Activated T-cell treated with anti-CD3 and anti-CD28 coated beads, Interleukin-2, amount 50 U/mL, for 72 hours (primary cell): Measurements from ENCODE around the gene CIAO2B. TPM values are rescaled to one million over a fixed set of nuclear protein-coding genes. Genes with fewer than 3 reads are reported as not detected.

Experiments used
- ATAC-seq, 2 donors: fragments of 150-1000 bp; cut with Tn5 transposase; replicated peaks in 1 of 2; 2 replicates each; pipeline ENCODE4 v1.10.0; 2021; ENCODE audit warnings: moderate library complexity in 2 of 2, mild to moderate bottlenecking in 1 of 2
- DNase-seq, 2 donors: peaks; one replicate each; pipeline ENCODE4 v3.0.0; 2021 to 2022; ENCODE audit warnings: mixed read lengths in 1 of 2
- H3K27ac Mint-ChIP-seq: one replicate; pipeline ENCODE4 v1.8.0; 2022; ENCODE audit warnings: mild to moderate bottlenecking, moderate library complexity, mixed read lengths
- H3K27me3 Mint-ChIP-seq: one replicate; pipeline ENCODE4 v1.8.0; 2022; ENCODE audit warnings: low read depth, mixed read lengths
- H3K36me3 Mint-ChIP-seq, 2 donors: one replicate each; pipeline ENCODE4 v1.8.0; 2022; ENCODE audit warnings: mixed read lengths in 2 of 2, mild to moderate bottlenecking in 1 of 2; ENCODE audit not compliant: insufficient read depth in 2 of 2
- H3K4me1 Mint-ChIP-seq: one replicate; pipeline ENCODE4 v1.8.0; 2022; ENCODE audit warnings: low read depth, mixed read lengths
- H3K4me3 Mint-ChIP-seq, 2 donors: one replicate each; pipeline ENCODE4 v1.8.0; 2022; ENCODE audit warnings: mild to moderate bottlenecking in 2 of 2, mixed read lengths in 2 of 2, moderate library complexity in 2 of 2
- H3K9me3 Mint-ChIP-seq, 2 donors: one replicate each; pipeline ENCODE4 v1.8.0; 2022; ENCODE audit warnings: mixed read lengths in 2 of 2
- total RNA-seq, 2 donors: library from RNA; stranded (reverse); gene quantifications; one replicate each; pipeline ENCODE4 v1.2.3, GENCODE V29; 2022

CIAO2B gene
- total RNA-seq, 2 donors from 2014 or later, result 145 to 167 TPM

DNA sequence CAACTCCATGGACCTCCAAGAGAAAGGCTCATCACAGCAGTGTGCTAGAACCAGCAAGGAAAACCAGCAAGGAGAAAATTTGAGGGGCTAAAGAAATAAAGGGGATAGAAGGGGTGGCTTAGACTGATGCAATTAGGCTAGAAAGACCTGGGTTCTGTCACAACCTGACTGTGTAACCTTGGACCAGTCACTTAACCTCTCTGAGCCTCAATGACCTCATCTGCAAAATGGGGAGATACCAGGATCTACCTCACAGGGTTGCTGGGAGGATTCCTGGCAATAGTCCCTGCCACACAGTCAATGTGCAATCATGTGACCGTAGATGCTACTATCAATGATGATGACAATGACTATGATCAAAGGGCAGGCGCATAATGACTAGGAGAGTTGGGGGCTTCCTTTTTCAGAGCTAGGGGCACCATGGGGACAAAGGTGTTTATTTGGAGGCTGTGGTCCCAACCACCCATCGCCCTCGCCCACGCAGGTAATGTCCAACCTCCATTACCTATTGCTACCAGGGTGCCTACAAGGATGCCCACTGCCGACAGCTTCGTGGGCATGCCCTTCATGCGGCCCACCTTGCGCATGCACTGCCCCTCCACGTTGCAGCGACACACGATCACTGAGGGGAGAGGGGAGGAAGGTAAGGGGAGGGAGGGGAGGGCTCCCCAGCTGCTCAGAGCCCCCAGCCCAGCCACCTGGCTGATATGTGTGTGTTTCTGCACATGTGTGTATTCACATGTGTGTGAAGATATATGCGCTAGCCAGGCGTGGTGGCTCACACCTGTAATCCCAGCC, 25.2 kb downstream of the CIAO2B start:
- Mint-ChIP-seq H3K36me3 (no peaks in the 10 kb centered on the region), H3K27ac (no peak overlapping the region), H3K27me3 (no peaks in the 10 kb centered on the region), H3K4me1 (peaks cover 11% of the 10 kb centered on the region), H3K4me3 (no peak overlapping the region), H3K9me3 (no peaks in the 10 kb centered on the region)
- DNase-seq (no peak), ATAC-seq (no peak)

DNA sequence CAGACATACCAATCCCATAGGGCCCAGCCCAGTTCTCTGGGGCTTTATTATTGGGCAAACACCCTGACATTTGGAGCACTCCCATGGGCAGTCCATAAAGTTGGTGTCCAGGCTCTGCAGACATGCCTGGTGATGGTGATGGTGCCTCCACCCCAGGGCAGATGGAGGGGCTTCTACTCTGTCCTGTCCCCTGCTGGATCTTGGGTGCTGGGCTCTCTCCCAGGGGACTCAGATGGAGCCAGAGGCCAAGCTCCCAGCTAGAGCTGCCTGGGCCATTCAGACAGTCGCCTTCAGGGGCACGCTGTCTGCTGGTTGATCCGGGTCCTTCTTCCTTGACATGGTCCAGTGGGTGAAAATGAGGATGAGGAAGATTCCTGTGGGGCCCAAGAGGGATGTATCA, 26.1 kb downstream of the CIAO2B start:
- Mint-ChIP-seq H3K4me1 (peaks cover 11% of the 10 kb centered on the region), H3K27me3 (no peaks in the 10 kb centered on the region), H3K9me3 (no peaks in the 10 kb centered on the region), H3K4me3 (no peak overlapping the region), H3K27ac (no peak overlapping the region), H3K36me3 (no peaks in the 10 kb centered on the region)
- no peak for DNase-seq
- no peak for ATAC-seq

DNA sequence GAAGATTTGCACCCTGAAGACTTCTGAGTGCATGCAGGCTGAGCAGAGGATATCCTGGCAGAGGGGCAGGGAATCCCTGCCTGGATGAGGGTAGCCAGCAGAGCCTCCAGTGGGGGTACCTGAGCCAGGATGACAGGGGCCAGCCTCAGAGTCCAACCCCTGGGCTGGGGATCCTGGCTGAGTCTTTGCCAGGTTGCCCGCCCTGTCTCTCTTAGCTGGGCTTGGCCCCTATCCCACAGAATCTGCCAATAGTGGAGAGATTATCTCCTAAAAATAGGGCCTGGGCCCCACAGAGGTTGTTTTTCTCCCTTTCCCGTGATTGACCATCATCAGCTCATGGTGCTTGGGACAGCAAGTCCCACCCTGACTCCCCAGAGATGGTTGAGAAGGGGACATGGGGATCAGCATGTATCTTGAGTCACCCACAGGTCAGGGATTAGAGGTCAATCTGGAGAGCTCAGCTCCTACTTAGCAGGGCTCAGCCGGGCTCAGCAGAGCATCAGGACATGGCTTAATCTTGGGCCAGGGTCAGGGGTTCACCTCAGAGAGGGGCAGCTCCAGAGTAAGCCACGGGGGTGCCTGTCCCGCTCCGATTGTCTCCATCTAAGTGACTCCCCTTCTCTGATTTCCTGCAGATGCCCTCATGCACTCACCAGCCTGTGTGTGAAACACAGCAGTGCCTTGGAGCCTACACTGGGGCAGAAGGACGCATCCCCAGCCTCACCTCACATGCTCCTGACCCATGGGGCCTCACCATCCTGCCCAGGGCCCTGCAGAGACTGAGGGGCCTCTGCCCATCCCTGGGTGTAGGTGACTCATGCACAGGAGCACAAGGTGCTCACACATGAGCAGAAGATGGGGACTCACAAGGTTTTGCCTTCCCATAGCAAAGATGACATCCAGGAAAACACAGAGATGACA, 27.0 kb downstream of the CIAO2B start:
- peaks cover 11% of the 10 kb centered on the region for H3K4me1 Mint-ChIP-seq
- no peaks in the 10 kb centered on the region for H3K27me3 Mint-ChIP-seq
- no peak overlapping the region for H3K4me3 Mint-ChIP-seq
- H3K9me3 Mint-ChIP-seq, result no peaks in the 10 kb centered on the region
- DNase-seq, result no peak
- no peak overlapping the region for H3K27ac Mint-ChIP-seq
- no peak for ATAC-seq
- no peaks in the 10 kb centered on the region for H3K36me3 Mint-ChIP-seq

GRCh38 chr16:66905633-66906539, 28.3 kb downstream of the CIAO2B start:
- H3K27me3 Mint-ChIP-seq, result no peaks in the 10 kb centered on the region
- ATAC-seq (peak; percentile 46 to 54), DNase-seq (peak; percentile 26 to 40)
- peaks cover 11% of the 10 kb centered on the region for H3K4me1 Mint-ChIP-seq
- H3K36me3 Mint-ChIP-seq, result no peaks in the 10 kb centered on the region
- H3K27ac Mint-ChIP-seq, result no peak overlapping the region
- H3K9me3 Mint-ChIP-seq, result no peaks in the 10 kb centered on the region
- no peak overlapping the region for H3K4me3 Mint-ChIP-seq

DNA sequence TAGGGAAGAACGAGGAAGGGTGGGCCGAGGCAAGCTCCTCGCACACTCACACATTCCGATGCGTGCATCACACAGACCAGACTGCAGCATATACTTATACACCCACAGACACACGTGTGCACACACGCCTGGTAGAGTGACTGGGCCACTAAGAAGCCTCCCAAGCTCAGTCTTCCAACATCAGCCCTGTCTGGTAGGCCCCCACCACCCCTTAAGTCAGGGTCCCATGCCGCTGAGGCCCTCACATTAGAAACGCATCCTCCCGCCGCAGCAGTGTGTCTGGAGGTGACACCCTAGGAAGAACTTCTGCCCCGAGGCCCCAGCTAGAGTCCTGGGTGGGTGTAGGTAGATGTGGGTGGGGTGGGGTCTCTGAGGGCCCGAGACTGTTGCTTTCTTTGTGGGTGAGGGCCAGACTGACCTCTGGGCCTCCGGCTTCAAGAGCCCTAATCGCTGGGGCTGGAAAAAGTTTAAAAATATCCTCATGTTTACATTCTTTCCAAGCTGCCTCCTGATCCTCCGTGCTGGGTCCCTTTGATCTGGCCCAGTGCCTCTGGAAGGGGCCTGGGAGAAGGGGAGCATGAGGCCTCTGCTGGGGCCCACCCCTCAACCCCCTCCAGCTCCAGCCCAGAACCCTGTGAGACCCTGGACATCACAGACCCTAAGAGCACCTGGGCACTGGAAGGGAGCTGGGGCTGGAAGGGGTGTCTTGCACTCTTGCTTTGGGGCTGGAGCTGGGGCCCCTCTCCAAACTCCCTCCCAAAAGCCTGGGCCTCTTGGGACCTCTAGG, 29.2 kb downstream of the CIAO2B start:
- Mint-ChIP-seq H3K27me3 (no peaks in the 10 kb centered on the region), H3K27ac (no peak overlapping the region), H3K9me3 (no peaks in the 10 kb centered on the region), H3K36me3 (no peaks in the 10 kb centered on the region), H3K4me1 (peaks cover 11% of the 10 kb centered on the region), H3K4me3 (no peak overlapping the region)
- ATAC-seq, result no peak
- no peak for DNase-seq

DNA sequence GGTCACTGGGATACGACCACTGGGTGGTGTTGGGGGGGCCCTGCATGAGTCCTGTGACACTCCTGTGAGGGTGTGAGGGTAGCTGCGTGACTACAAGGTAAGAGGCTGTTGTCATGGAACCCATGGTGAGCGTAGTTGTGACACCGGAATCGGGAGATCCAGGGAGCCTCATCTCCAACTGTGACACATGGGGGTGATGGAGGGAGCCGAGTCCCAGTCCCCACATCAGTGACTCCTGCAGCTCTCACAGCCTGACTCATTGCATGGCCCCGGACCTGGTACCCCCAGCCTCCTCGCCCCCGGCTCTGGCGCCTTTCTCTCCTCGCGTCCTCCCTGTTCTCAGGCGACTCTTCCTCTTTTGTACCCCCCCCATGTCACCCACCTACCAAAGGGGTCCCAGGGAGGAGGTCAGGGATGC, 29.8 kb downstream of the CIAO2B start:
- no peaks in the 10 kb centered on the region for H3K27me3 Mint-ChIP-seq
- no peak for DNase-seq
- no peak overlapping the region for H3K27ac Mint-ChIP-seq
- ATAC-seq, result no peak
- no peaks in the 10 kb centered on the region for H3K36me3 Mint-ChIP-seq
- no peak overlapping the region for H3K4me3 Mint-ChIP-seq
- no peaks in the 10 kb centered on the region for H3K9me3 Mint-ChIP-seq
- peaks cover 11% of the 10 kb centered on the region for H3K4me1 Mint-ChIP-seq

DNA sequence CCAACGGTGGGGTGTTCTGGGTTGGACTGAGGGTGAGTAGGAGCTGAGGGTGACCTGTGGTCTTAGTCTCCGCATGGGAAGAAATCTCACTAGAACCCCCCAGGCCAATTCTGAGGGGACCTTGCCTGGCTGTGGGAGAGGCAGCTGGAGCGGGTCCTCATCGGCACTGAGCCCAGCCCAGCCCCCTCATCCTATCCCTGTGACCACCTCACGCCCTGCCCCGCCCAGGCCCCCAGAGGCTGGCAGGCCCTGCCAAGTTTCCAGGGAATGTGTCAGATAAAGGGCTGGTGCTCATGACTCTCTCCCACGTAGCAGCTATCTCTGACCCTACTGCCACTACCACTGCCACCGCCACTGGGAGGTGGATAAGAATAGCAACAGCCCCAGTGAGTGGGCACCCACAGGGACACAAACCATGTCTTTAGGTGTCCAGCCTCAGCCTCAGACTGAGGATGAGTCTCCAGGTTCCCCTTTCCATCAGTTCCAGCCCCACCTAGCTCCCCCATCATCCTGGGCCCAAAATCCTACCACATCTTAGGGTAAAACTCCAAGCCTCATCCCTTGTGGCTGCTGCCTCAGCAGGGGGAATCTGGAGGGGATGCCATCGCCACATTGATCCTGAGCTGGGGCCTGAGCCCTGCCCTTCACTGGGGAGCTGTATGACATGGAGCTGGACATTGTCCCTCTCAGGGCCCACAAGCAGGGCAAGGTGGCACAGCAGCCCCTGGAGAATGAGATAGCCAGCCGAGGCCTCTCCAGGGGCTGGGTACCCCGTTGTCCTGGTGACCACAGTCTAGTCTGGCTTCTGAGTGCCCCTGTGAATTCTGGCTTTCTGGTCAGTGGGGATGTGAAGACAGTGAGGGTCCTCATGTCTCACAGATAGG, 30.4 kb downstream of the CIAO2B start:
- Mint-ChIP-seq H3K27me3 (no peaks in the 10 kb centered on the region), H3K9me3 (no peaks in the 10 kb centered on the region), H3K36me3 (no peaks in the 10 kb centered on the region), H3K27ac (no peak overlapping the region), H3K4me3 (no peak overlapping the region), H3K4me1 (peaks cover 11% of the 10 kb centered on the region)
- ATAC-seq (no peak), DNase-seq (no peak)

DNA sequence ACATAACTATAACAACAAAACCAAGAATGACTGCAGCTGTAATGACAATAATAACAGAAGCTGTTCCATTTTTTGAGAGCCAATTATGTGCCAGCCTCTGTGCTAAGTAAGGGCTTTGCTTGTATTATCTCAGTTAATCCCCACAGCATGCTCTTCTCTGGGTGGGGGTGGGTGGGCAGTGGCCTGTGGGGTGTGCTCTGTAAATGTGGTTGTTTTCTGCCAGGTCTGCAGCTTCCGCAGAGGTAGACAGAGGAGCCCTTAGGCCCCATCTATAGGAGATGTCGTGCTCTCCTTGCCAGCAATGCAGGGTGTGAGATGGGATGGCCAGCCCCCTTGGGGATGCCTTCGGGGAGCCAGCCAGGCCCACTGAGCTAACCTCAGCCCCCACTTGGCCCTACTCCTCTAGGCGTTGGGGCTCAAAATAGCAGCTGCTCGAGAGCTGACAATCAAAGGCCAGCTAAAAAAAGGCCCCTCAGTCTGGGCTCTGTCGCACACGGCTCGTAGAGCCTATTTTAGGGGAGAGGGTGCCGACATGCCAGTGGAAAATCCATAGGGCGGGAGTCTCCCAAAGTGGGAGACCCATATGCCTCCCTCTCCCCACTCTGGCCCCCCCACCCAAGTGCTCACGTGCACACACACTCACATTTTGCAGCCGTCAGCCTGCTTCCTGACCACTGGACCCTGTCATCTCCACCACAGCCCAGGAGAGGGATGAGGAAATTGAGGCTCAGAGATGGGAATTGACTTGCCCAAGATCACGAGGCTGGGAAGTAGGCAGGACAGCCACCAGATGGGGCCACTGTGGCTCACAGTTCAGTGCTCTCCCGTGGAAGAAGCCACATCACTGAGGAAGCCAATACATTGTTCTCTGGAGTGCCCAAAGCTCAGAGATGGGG, 31.3 kb downstream of the CIAO2B start:
- ATAC-seq, result no peak
- Mint-ChIP-seq H3K4me3 (no peak overlapping the region), H3K4me1 (peaks cover 11% of the 10 kb centered on the region), H3K9me3 (no peaks in the 10 kb centered on the region), H3K27me3 (no peaks in the 10 kb centered on the region), H3K36me3 (no peaks in the 10 kb centered on the region), H3K27ac (no peak overlapping the region)
- DNase-seq, result no peak

GRCh38 chr16:66901626-66902025, 32.6 kb downstream of the CIAO2B start:
- H3K4me1 Mint-ChIP-seq, result peaks cover 11% of the 10 kb centered on the region
- H3K4me3 Mint-ChIP-seq, result no peak overlapping the region
- H3K27me3 Mint-ChIP-seq, result no peaks in the 10 kb centered on the region
- no peak overlapping the region for H3K27ac Mint-ChIP-seq
- DNase-seq (no peak), ATAC-seq (no peak)
- H3K9me3 Mint-ChIP-seq, result no peaks in the 10 kb centered on the region
- H3K36me3 Mint-ChIP-seq, result peaks cover 0 to 1% of the 10 kb centered on the region in 2 donors

DNA sequence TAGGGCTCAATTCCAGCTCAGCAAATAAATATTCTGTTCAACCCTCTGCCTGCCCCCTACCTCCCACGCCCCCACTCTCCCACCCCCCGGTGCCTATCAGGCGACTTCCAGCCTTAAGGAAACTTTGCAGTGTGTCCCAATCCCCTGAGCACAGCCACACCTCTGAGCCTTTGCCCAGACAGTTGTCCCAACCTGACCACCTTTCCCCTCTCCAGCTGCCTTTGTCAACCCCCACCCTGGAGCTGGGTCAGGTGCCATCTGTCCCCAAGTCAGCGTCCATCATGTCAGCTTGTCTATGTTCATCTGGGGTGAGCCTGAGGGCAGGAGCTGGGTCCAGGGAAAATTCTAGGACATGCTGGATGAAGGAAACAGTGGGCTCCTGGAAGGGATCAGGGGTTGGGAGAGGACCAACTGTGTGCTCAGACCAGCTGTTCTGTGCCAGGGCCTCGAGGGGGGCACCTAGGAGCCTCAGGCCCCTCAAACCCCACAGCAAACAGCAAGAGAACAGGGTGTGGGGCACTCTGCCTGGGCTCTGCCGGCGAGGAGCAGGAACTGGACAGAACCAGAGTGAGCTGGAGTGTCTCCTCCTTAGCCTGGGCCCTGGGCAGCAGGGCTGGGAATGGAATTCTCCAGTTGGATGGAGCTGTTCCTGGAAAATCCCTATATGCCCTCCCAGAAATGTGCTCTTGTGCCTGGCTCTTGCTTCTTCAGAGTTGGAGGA, 33.3 kb downstream of the CIAO2B start:
- no peak for ATAC-seq
- DNase-seq, result no peak
- Mint-ChIP-seq H3K27me3 (no peaks in the 10 kb centered on the region), H3K27ac (no peak overlapping the region), H3K4me3 (no peak overlapping the region), H3K4me1 (peaks cover 4% of the 10 kb centered on the region), H3K36me3 (peaks cover 0 to 1% of the 10 kb centered on the region in 2 donors), H3K9me3 (no peaks in the 10 kb centered on the region)
